HG03066 (cell line): ENCODE results near the gene ACACB.

Experiments used
- ATAC-seq: cut with Tn5 transposase; IDR thresholded peaks from one replicate; pipeline ENCODE4 v1.9.1; 2021; ENCODE audit warnings: low read depth; ENCODE audit not compliant: unreplicated experiment

ACACB gene

GRCh38 chr12:109292342-109292711 is 175.9 kb downstream of the ACACB start:
- ATAC-seq = no peak

- no peak for ATAC-seq
Measured at GRCh38 chr12:109293106-109293505, 176.7 kb downstream of the ACACB start.

DNA sequence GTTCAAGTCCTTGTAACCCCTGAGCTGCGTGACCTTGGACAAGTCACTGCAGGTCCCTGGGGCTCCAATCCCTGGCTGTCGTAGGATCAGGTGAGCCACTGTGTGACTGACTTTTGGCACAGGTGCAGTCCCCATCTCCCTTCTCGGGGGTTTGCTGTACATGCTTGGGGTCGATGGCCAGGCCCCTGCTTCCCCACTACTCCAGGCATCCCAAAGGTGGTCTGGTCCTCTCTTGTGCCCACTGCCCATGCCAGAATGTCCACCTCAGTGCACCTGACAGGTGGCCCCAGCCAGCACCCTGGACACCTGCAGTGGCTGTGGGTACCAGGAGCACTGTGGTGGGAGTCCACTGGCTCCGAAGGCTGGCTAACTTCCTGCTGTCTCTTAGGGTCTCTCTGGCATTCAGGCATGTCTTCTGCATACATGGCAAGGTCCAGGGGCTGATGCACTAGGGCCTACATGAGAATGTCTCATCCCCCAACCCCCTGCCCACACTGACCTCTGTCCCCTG is 178.0 kb downstream of the ACACB start:
- no peak for ATAC-seq

DNA sequence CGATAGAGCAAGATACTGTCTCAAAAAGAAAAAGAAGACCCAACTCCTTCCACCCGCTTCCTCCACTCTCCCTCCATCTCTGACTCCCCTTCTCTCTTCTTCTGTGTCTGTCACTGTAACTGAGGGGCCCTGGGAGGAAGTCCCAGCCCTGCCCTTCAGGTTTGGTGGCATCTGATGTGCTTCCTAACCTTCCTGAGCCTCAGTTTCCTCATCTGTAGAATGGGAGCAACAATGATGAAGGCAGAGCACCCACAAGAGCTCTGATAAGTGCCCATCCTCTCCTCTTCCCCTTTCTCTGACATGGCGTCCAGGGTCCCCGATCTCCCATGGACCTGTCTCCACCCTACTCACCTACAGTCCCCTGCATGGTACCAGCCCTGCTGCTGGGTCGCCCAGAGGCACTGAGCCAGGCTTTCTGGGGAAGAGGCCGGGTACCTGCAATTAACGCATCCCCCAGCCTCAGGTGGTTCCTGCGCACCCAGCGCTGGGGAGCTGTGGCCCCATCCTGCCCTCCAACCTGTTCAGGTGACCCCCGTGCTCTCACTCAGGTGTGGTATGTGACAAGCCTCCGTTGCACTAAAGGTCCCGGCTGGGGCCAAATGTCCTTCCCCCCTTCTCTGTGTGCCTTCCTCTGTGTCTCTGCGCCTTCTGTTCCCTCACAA is 179.5 kb downstream of the ACACB start:
- no peak for ATAC-seq

DNA sequence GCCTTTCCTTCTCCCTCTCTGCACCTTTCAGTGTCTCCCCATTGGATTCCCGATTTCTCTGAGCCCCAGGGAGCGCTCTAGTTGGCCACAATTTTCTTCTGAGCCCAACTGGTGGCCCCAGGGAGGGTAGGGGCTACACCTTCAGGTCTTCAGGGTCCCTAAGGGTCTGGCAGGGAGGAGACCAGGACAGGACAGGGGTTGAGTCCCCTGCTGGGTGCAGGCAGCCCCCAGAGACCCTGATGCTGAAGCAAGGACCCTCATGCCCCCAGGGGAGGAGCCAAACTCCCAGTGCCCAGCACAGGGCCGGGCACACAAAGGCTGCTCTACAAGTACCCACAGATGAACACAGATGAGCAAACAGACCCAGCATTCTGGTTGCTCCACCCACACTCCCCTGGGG is 180.0 kb downstream of the ACACB start:
- no peak for ATAC-seq

- no peak for ATAC-seq
Measured at GRCh38 chr12:109299849-109300248, 183.5 kb downstream of the ACACB start.

- ATAC-seq = no peak
Measured at GRCh38 chr12:109301643-109302168, 185.3 kb downstream of the ACACB start.

DNA sequence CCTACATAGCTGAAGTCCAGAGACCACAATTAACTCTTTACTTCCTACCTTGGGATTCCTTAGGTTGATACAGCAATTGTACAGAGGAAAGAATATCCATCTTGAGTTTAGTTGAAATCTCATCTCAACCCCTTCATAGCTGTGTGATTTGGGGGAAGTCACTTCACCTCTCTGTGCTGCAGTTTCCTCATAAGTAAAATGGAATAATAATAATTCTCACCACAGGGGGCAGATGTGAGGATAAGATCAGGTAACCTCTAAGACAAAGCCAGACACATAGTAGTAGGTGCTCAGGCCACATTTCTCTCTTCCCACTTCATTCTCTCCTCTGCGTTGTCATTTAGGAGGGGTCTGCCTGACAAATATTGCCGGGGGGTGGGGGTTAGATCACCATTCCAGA is 186.0 kb downstream of the ACACB start:
- ATAC-seq = no peak

DNA sequence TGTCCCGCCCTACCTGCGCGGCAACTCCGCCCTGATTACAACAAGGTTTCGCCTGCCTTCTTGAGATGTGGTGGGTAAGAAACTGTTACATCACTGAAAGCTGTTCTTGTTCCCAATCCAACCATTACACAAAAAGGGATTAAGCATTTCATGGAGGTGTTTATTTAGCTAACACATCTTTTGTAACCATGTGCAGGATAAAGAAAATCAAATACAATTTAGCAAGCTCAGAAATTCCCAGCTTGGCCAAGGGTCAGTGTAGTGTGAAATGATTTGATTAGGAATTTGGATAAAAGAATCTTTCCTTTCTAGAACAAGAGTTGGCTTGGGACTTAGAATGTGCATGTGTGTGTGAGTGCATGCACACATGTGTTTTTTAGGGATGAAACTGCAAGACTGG is 186.4 kb downstream of the ACACB start:
- ATAC-seq = no peak

DNA sequence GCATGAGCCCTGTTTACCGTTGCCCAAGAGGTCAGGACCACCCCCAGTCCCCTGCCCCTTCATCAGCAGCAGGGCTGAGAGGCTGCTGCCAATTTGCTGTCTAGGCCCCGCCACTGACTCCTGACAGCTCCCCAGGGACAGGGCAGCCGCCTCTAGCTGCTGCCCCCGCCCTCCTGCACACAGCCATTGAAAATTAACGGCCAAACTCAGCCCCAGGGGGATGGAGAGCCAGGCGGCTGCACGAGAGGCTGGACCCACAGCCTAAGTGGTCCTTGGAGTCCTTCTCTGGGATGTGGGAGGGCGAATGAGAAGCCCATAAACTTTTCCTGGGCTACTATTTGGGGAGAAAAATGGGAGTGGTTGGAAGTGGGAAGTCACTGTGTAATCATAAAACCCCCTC is 188.1 kb downstream of the ACACB start:
- no peak for ATAC-seq

GRCh38 chr12:109305547-109305946 is 189.2 kb downstream of the ACACB start:
- no peak for ATAC-seq

GRCh38 chr12:109307051-109307450 is 190.7 kb downstream of the ACACB start:
- no peak for ATAC-seq

DNA sequence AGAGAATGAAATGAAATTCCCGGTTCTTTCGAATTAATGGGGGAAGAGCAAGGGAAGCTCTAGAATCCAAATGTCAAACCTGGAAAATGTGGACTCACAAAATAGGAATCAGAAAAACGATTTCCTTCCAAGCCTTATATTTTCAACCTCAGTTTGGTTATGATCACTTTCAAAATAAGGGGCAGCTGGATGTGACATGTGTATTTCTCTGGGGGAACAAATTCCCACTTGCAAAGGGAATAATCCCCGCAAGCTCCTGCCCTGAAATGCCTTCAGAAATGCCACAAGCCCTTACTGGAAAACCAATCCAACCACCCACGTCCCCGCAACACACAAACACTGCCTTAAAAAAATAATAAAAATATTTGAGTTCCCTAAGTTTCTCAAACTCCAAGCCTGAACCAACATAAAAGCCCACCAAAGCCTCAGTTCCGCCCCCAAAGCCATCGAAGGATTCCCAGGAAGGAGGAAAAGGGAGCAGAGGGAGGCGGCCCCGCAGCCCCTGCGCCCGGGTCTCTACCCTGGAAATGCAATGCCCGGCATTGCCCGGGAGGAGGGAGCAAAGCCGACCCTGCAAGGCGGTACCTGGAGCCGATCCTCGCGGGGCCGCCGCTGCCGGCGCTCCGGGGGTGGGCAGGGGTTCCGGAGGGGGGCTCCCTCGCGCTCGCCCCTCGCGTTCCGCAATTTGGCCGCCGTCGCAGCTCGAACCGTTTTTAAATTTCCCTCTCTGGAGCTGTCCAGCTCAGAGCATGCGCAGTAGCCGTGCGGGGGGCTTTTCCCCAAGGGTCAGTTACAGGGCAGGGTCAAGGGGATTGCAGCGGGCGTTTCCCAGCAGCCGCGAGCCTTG is 192.4 kb downstream of the ACACB start, which contains the start of gene FOXN4:
Gene FOXN4, minus strand, starts transcription at position 751 of the 847 bp plus-strand sequence. CDS start 963 bp downstream, outside the sequence.
- ATAC-seq = no peak

GRCh38 chr12:109309381-109310246 is 193.2 kb downstream of the ACACB start:
- ATAC-seq = no peak

DNA sequence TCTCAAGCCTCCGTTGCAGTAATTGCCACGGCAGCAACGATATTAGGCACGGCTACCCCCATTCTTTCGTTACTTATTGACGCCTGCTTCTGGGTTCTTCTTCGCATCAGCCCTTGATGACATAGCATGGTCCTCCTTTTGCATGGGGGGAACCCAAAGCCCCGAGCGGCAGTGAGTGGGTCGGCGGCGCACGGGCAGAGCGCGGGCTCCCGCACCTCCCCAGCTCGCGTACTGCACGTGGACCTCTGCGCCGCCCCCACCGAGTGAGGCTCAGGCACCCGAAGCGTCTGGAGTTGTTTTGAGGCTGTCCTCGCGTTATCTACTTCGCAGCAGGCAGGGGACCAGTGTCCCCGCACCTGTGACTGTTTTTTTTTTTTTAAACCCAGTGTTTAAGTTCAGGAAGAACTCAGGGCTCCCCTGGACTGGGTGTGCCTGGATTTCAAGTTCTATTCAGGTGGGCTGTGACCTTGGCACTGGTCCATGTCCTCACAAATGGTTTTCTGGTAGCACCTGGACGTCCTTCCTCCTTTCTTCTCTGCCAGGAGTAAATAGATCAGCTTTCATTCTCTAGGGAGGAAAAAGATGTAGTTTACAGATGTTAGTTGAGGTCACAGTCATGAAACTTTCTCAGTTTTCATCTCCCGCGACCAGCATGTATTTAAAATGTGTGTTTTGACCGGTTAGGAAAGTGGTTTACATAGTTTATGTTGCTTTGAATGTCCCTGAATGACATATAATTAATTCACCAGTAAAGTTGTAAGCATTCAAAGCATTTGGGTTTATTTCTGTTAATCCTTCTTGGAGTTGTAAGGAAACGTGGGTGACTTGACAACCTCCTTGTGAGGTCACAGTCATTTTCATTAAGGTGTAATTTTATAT is 194.1 kb downstream of the ACACB start:
- ATAC-seq = no peak
